HG03025 (cell line): ENCODE results near the gene TINCR.
"Not testable (repeated sequence)": the region's sequence is repeated elsewhere in the genome, so short reads cannot be mapped to it uniquely, and the experiment has no call there.

Experiments used
- ATAC-seq: cut with Tn5 transposase; IDR thresholded peaks from one replicate; pipeline ENCODE4 v1.9.1; 2021; ENCODE audit warnings: mild to moderate bottlenecking, moderate library complexity; ENCODE audit not compliant: unreplicated experiment, low FRiP score

TINCR gene

DNA sequence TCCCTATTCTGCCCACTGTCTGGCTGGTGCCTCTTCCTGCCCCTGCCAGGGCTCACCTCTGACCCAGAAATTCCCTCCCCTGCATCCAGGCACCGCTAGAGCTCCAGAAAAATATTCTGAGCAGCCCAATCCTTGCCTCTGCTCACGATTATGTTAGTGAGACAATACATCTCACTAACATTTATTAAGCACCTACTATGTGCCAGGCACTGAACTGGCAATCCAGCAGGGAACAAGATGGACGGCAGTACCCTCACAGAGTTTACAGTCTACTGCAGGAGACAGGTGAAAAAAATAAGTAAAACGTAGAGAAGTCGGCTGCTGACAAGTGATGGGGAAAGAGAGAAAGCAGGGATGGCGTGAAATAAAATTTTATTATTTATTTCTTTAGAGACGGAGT is 5.5 kb downstream of the TINCR start:
- ATAC-seq = no peak

- ATAC-seq = no peak
These were observed 6.2 kb downstream of the TINCR start for GRCh38 chr19:5561559-5561958.

- ATAC-seq = no peak
These were observed 7.6 kb downstream of the TINCR start for GRCh38 chr19:5560156-5560555.

GRCh38 chr19:5559804-5560133 is 8.0 kb downstream of the TINCR start:
- no peak for ATAC-seq

DNA sequence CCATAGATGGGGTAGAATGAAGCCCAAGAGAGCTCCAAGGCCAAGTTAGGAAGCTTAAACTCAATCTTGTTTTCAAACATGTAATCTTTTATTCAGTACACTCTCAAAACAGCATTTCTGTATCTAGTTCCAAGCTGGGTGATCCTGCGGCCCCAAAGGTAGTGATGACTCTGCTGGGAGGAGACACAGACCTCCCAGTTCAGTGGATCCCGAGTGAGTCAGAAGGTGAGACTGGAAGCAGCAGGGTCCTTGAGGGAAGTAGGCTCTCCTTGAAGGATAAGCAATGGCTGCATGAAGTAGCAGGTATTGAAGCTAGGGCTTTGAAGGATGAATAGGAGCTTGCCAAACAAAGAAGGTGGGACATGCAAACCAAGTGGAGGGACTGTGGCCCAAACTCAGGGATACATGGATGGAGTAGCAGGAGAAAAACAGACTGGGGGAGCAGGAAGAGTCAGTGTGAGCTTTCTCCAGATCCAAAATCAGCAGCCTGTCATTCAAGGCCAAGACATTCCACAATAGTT is 9.6 kb downstream of the TINCR start:
- ATAC-seq = no peak

DNA sequence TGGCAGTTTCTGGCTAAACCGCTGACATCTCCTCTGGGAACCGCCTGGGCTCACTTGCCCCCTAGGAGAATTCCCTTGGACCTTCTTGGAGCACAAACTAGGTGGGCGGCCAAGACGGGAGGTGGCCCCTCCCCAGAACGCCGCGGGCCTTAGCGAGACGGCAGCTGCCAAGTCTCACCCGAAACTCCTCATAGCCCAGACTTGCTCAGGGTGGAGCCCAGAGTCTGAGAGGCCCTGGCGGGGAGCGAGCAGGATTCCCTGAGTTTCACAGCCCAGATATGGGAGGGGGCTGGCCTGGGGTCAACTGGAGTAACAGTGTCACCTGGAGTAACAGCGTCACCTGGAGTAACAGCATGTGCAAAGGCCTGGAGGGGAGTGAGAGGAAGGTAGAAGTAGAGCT is 10.1 kb downstream of the TINCR start:
- ATAC-seq = no peak

- ATAC-seq = no peak
These were observed 12.9 kb downstream of the TINCR start for GRCh38 chr19:5554828-5555227.

DNA sequence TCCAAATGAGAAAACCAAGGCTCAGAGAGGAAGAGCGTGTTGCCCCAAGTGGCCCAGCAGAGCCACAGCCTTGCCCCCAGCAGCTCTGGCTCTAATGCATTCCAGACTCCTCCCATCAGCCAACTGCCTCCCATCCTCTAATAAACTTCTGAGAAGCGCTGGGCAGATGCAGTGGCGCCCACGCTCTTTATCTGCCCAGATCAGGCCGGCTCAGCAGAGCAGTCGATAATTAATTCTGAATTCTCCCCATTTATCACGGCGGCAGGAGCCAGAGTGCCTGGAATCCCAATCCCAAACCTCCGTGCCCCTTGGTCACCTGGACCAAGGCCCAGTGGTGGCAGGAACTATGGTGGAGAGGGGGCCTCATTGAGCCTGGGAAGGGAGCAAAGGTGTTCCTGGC is 13.9 kb downstream of the TINCR start:
- no peak for ATAC-seq

DNA sequence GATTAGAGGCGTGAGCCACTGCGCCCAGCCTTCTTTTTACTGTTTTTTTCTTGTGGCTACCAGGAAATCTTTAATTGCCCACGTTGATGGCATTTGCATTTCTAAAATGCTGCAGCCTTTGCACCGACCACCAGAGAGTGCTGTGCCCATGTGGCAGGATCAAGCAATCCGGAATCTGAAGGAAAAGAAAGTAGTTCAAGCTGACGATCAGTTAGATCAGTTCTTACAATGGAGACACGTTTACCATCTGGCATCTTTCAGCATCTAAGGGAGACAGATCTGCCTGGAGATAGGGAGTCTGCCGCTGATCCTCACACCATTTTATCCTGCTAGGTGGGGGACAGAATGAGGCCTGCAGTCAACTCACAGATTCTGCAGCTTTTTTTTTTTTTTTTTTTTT is 19.9 kb downstream of the TINCR start:
- no peak for ATAC-seq

DNA sequence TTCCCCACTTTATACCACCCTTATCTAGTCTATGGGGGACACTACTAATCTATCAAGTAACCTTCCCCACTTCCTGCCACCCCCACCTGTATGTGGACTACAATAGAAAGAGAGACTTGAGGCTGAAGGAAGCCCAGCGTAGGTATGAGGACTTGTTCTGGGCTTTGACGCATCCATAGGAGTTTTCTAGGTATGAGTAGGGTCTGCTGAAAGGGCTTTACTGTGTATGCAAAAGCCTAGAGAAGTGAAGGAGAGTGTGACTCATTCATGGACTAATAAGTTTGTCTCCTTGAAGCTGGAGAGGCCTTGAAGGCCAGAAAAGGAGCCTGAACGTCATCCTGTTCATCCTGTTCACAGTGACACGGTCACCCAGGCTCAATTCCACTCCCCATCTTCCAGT is 21.8 kb downstream of the TINCR start:
- no peak for ATAC-seq

DNA sequence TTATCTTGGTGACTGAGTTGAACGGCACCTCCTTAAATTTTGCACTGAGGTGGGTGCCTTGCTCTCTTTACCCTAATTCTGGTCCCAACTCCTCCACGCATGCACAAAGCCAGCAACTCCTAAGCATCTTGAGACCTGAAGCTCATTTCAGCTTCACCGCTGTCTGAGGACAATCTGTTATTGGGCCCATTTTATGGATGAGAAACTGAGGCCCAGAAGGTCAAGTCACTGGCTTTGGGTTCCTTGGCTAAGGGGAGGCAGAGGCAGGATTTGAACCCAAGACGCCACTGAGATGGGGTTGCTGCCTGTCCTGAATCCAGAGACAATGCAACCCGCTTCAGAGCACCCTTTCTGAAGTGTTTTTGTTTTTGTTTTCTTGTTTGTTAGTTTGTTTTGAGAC is 22.7 kb downstream of the TINCR start:
- ATAC-seq = no peak

GRCh38 chr19:5542665-5543064 is 25.1 kb downstream of the TINCR start:
- no peak for ATAC-seq

DNA sequence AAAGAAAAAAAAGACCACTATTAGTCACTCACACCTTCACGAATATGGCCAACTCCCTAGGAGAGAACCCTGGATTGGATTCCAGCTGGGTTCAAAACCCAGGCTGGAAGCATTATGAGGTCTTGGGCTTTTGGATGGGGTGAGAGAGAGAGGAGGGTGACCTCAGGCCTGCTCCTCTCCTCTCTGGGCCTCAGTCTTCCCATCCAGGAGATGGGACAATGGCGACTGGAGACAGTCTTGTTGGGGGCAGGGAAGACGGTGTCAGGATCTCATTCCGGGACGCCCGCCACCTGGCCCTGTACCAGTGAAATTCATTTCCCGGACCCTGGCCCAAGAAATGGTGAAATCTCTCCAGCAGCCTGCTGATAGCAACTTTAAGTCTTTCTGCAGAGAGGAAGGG is 26.3 kb downstream of the TINCR start:
- no peak for ATAC-seq

GRCh38 chr19:5540208-5540607 is 27.5 kb downstream of the TINCR start:
- no peak for ATAC-seq

- no peak for ATAC-seq
These were observed 29.9 kb downstream of the TINCR start for GRCh38 chr19:5537870-5538269.

- ATAC-seq = not testable (repeated sequence)
These were observed 30.7 kb downstream of the TINCR start for GRCh38 chr19:5536982-5537579.

DNA sequence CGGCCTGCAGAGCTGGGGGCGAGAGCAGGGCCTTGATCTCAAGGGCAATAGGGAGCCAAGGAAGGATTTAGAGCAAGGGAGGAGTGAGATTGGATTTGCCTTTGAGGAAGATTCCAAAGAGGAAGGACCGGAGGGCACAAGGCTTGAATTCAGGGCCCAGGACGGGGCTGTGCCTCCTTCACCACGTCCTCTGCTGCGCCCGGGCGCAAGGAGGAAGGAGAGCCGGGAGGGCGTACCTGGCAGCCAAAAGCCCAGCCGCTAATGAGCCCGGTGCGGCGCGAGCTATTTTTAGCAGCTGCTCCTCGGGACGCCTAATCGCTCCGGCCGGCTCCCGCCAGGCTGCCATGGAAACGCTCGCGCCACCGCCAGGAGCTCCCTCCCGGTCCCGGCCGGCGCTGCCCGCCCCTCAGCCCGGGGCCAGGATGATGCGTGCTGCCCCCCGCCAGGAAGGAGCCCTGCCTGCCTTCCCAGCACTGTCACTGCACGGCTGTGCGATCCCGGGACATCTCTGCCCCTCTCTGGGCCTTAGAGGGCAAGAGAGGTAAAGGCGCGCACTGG is 31.3 kb downstream of the TINCR start:
- no peak for ATAC-seq

GRCh38 chr19:5534787-5535586 is 32.8 kb downstream of the TINCR start:
- ATAC-seq = no peak

DNA sequence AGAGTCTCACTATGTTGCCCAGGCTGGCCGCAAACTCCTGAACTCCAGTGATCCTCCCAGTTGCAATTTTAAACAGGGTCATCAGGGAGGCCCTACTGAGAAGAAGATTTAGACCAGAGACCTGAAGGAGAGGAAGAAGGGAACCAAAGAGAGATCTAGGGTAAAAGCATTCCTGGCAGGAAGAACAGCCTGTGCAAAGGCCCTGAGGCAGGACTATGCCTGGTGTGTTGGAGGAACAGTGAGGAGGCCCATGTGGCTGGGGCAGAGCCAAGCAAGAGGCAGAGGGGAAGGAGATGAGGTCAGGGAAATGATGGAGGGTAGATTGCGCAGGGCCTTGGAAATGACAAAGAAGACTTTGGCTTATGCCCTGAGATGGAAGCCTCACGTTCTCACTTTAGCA is 34.5 kb downstream of the TINCR start:
- no peak for ATAC-seq

DNA sequence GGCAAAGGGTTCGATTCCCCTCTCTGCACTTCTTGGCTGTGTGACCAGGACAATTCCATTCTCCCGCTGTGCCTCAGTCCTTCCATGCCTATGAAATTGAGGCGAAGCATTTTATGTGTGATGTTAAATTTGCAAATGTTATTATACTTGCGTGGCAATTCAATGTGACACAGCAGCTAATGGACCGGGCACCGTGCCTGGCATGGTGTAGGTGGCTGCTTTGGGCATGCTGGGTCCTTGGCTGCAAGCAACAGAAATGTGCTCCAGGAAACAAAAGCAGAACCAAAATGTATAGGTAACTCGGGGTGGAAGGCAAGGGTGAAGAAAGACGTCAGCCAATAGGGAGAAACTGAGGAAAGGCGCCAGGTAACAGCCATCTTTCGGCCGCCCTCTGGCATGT is 37.1 kb downstream of the TINCR start:
- ATAC-seq = no peak

GRCh38 chr19:5526691-5527090 is 41.1 kb downstream of the TINCR start:
- ATAC-seq = no peak

DNA sequence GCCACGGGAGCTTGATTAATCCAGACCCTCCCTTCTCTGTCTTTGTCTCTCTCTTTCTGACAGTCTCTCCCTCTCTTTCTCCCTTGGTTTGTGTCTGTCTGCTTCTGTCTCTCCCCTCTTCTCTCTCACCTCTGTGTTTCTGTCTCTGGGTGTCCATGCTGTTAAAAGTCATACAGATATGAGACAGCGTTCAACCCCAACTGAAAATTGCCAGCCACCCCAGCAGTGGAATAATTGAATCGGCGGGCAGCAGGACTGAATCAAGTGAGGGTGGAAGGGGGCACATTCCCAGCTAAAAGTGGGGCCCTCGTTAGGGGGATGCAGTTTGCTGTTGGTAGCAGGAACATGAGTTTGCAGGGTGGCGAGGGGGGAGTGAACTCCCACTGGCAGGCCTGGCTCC is 43.7 kb downstream of the TINCR start:
- ATAC-seq = no peak
